ENCODE measurements around the gene COL23A1. TPM values are rescaled to one million over a fixed set of nuclear protein-coding genes. Genes with fewer than 3 reads are reported as not detected.

The COL23A1 gene
- total and polyA plus RNA-seq, 2 donors (not counting 1 experiment from before 2014, with no cell fraction given) = 0.20 TPM; not detected in 1

GRCh38 chr5:178271231-178271630 lies 319.0 kb downstream of the COL23A1 start:
- Histone ChIP-seq H3K9me3 (ENCODE audit: control extremely low read depth in 1 of 3, control insufficient read depth in 2 of 3, insufficient read depth in 1 of 3, low read length in 2 of 3) (no peaks in the 10 kb centered on the region), H3K27ac (ENCODE audit: low read length in 2 of 2) (no peak overlapping the region), H3K4me2 (replicated peaks; ENCODE audit: low read depth, low read length, poor library complexity, severe bottlenecking) (no peak overlapping the region), H3K27me3 (replicated peaks in 1 of 4; ENCODE audit: control extremely low read depth in 1 of 4, control insufficient read depth in 3 of 4, insufficient read depth in 4 of 4, low read length in 3 of 4) (no peaks in the 10 kb centered on the region), H4K20me1 (ENCODE audit: control insufficient read depth, insufficient read depth, low read length, poor library complexity, severe bottlenecking) (no peaks in the 10 kb centered on the region), H3K9ac (ENCODE audit: low read length) (no peak overlapping the region), H3K36me3 (replicated peaks in 1 of 2; ENCODE audit: control extremely low read depth in 1 of 2, control insufficient read depth in 1 of 2, extremely low read depth in 1 of 2, insufficient read depth in 2 of 2, low read length in 1 of 2) (no peaks in the 10 kb centered on the region), H2AFZ (ENCODE audit: insufficient read depth, low read depth, low read length, poor library complexity, severe bottlenecking) (no peak overlapping the region), H3K4me1 (ENCODE audit: control insufficient read depth in 2 of 2, insufficient read depth in 2 of 2, low read length in 2 of 2) (no peaks in the 10 kb centered on the region), H3K79me2 (ENCODE audit: control insufficient read depth, insufficient read depth, low read length) (no peaks in the 10 kb centered on the region), H3K4me3 (ENCODE audit: control extremely low read depth in 1 of 5, extremely low read depth in 1 of 5, insufficient read depth in 1 of 5, low read depth in 2 of 5, low read length in 4 of 5) (no peak overlapping the region)
- ATAC-seq (ENCODE audit: low read depth) (no peak), DNase-seq (no peak)
- H3K27me3 Mint-ChIP-seq = peaks cover 15% of the 10 kb centered on the region
- TF ChIP-seq EZH2 (IDR thresholded peaks at IDR 0.05; ENCODE audit: borderline replicate concordance, insufficient read depth, low read depth, low read length, poor library complexity, severe bottlenecking) (no peak), CTCF (IDR thresholded peaks at IDR 0.05) (no peak)
- intact Hi-C loops (cut with micrococcal nuclease) = no loop called here
- POLR2A ChIA-PET = no interaction called here
- no peak overlapping the region for H3K4me3 Mint-ChIP-seq
- no peak overlapping the region for H3K27ac Mint-ChIP-seq
- no peaks in the 10 kb centered on the region for H3K9me3 Mint-ChIP-seq (ENCODE audit: insufficient read depth)
- WGBS (ENCODE audit: insufficient coverage) = 97% methylated on average over 3 of the region's 4 CpGs
- CTCF ChIA-PET = no interaction called here
- H3K4me1 Mint-ChIP-seq = no peaks in the 10 kb centered on the region

DNA sequence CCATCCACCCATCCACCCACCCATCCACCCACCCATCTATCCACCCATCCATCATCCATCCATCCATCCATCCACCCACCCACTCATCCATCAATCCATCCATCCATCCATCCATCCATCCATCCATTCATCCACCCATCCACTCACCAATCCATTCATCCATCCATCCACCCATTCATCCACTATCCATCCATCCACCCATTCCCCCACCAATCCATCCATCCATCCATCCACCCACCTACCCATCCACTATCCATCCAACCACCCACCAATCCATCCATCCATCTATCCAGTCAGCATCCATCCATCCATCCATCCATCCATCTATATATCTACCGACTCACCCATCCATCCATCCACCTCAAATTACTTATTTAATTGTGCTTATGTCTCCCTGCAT lies 320.7 kb downstream of the COL23A1 start:
- H3K4me3 ChIP-seq (ENCODE audit: control extremely low read depth in 1 of 5, extremely low read depth in 1 of 5, insufficient read depth in 1 of 5, low read depth in 2 of 5, low read length in 4 of 5) = no peak overlapping the region
- no peaks in the 10 kb centered on the region for H3K36me3 ChIP-seq (replicated peaks in 1 of 2; ENCODE audit: control extremely low read depth in 1 of 2, control insufficient read depth in 1 of 2, extremely low read depth in 1 of 2, insufficient read depth in 2 of 2, low read length in 1 of 2)
- Mint-ChIP-seq H3K4me3 (no peak overlapping the region), H3K4me1 (no peaks in the 10 kb centered on the region), H3K27ac (no peak overlapping the region), H3K9me3 (ENCODE audit: insufficient read depth) (no peaks in the 10 kb centered on the region), H3K27me3 (peaks cover 8% of the 10 kb centered on the region)
- 100% methylated on average over 1 of the region's 1 CpG for WGBS (ENCODE audit: insufficient coverage)
- DNase-seq = no peak
- no peak overlapping the region for H3K9ac ChIP-seq (ENCODE audit: low read length)
- no peak overlapping the region for H3K4me2 ChIP-seq (replicated peaks; ENCODE audit: low read depth, low read length, poor library complexity, severe bottlenecking)
- TF ChIP-seq EZH2 (IDR thresholded peaks at IDR 0.05; ENCODE audit: borderline replicate concordance, insufficient read depth, low read depth, low read length, poor library complexity, severe bottlenecking) = no peak
- no peak for TF ChIP-seq CTCF (IDR thresholded peaks at IDR 0.05)
- H3K9me3 ChIP-seq (ENCODE audit: control extremely low read depth in 1 of 3, control insufficient read depth in 2 of 3, insufficient read depth in 1 of 3, low read length in 2 of 3) = no peaks in the 10 kb centered on the region
- ATAC-seq (ENCODE audit: low read depth) = no peak
- no peaks in the 10 kb centered on the region for H4K20me1 ChIP-seq (ENCODE audit: control insufficient read depth, insufficient read depth, low read length, poor library complexity, severe bottlenecking)
- no peak overlapping the region for H2AFZ ChIP-seq (ENCODE audit: insufficient read depth, low read depth, low read length, poor library complexity, severe bottlenecking)
- intact Hi-C loops (cut with micrococcal nuclease) = no loop called here
- H3K4me1 ChIP-seq (ENCODE audit: control insufficient read depth in 2 of 2, insufficient read depth in 2 of 2, low read length in 2 of 2) = no peaks in the 10 kb centered on the region
- CTCF ChIA-PET = no interaction called here
- POLR2A ChIA-PET = no interaction called here
- no peaks in the 10 kb centered on the region for H3K79me2 ChIP-seq (ENCODE audit: control insufficient read depth, insufficient read depth, low read length)
- no peak overlapping the region for H3K27ac ChIP-seq (ENCODE audit: low read length in 2 of 2)
- H3K27me3 ChIP-seq (replicated peaks in 1 of 4; ENCODE audit: control extremely low read depth in 1 of 4, control insufficient read depth in 3 of 4, insufficient read depth in 4 of 4, low read length in 3 of 4) = no peaks in the 10 kb centered on the region

All from B cell (primary cell).